WTC11 (cell line): ENCODE results near the gene COL4A5. TPM values are rescaled to one million over a fixed set of nuclear protein-coding genes. Genes with fewer than 3 reads are reported as not detected.

Source experiments
- ATAC-seq: fragments of 200-7000 bp; cut with Tn5 transposase; 2 replicates; pipeline ENCODE4 v1.10.0; 2021; ENCODE audit warnings: mild to moderate bottlenecking, moderate library complexity
- CTCF ChIA-PET: fragments of 300-600 bp; sonication (Branson Sonifier 250); formaldehyde crosslinking; loops from one replicate; lab custom pipeline; 2021; ENCODE audit warnings: antibody characterized with exemption; lab: Charles Lee
- POLR2A ChIA-PET: fragments of 350-600 bp; sonication (Branson Sonifier 250); formaldehyde crosslinking; loops from one replicate; lab custom pipeline; 2021; ENCODE audit warnings: antibody characterized with exemption; lab: Charles Lee
- DNase-seq: peaks from one replicate; pipeline ENCODE4 v3.0.0; 2021; ENCODE audit warnings: low spot score
- H3K27ac Mint-ChIP-seq: 2 replicates; pipeline ENCODE4 v1.8.0; 2021; ENCODE audit warnings: mixed read lengths
- H3K27me3 Mint-ChIP-seq: 2 replicates; pipeline ENCODE4 v1.8.0; 2021; ENCODE audit warnings: low read depth, mild to moderate bottlenecking, moderate library complexity, mixed read lengths
- H3K36me3 Mint-ChIP-seq: 2 replicates; pipeline ENCODE4 v1.8.0; 2021; ENCODE audit warnings: mixed read lengths
- H3K4me1 Mint-ChIP-seq: 2 replicates; pipeline ENCODE4 v1.8.0; 2022; ENCODE audit warnings: mixed read lengths
- H3K4me3 Mint-ChIP-seq: 2 replicates; pipeline ENCODE4 v1.8.0; 2021; ENCODE audit warnings: mild to moderate bottlenecking, moderate library complexity, mixed read lengths
- H3K9me3 Mint-ChIP-seq: 2 replicates; pipeline ENCODE4 v1.8.0; 2021; ENCODE audit warnings: mixed read lengths
- AFF4 ChIP-seq: sonication (generic); formaldehyde crosslinking; IDR thresholded peaks from 2 replicates; pipeline ENCODE4 v1.8.1; 2023; ENCODE audit warnings: mild to moderate bottlenecking, missing genetic modification reagents, borderline replicate concordance
- ATF2 ChIP-seq: sonication (generic); formaldehyde crosslinking; IDR thresholded peaks from 2 replicates; pipeline ENCODE4 v1.8.1; 2022; ENCODE audit warnings: low read depth, missing genetic modification reagents, borderline replicate concordance
- FOXP4 ChIP-seq: sonication (generic); formaldehyde crosslinking; IDR thresholded peaks from 2 replicates; pipeline ENCODE4 v1.8.0; 2022; ENCODE audit warnings: mild to moderate bottlenecking, missing genetic modification reagents
- GABPB1 ChIP-seq: sonication (generic); formaldehyde crosslinking; IDR thresholded peaks from 2 replicates; pipeline ENCODE4 v1.8.1; 2023; ENCODE audit warnings: mild to moderate bottlenecking, missing genetic modification reagents
- GRHL2 ChIP-seq: fragments of 250-450 bp; sonication (Bioruptor Pico); IDR thresholded peaks from 2 replicates; pipeline ENCODE4 v1.8.0; 2022; ENCODE audit warnings: mild to moderate bottlenecking, moderate library complexity; ENCODE audit not compliant: insufficient replicate concordance, severe bottlenecking
- HMGXB4 ChIP-seq: sonication (generic); formaldehyde crosslinking; IDR thresholded peaks from 2 replicates; pipeline ENCODE4 v1.8.1; 2023; ENCODE audit warnings: mild to moderate bottlenecking, moderate library complexity, missing genetic modification reagents
- KAT7 ChIP-seq: sonication (generic); formaldehyde crosslinking; IDR thresholded peaks from 2 replicates; pipeline ENCODE4 v1.8.1; 2023; ENCODE audit warnings: missing genetic modification reagents, mild to moderate bottlenecking, borderline replicate concordance
- NR3C1 ChIP-seq: sonication (generic); formaldehyde crosslinking; conservative IDR thresholded peaks from 2 replicates; pipeline ENCODE4 v1.8.1; 2023; ENCODE audit warnings: low read depth, mild to moderate bottlenecking, missing genetic modification reagents
- OVOL2 ChIP-seq: fragments of 250-450 bp; sonication (Bioruptor Pico); IDR thresholded peaks from 2 replicates; pipeline ENCODE4 v1.9.0; 2021; ENCODE audit warnings: mild to moderate bottlenecking, borderline replicate concordance
- SMAD3 ChIP-seq: sonication (generic); formaldehyde crosslinking; IDR thresholded peaks from 2 replicates; pipeline ENCODE4 v1.8.0; 2022; ENCODE audit warnings: missing genetic modification reagents, mild to moderate bottlenecking, borderline replicate concordance
- SP1 ChIP-seq: sonication (generic); formaldehyde crosslinking; conservative IDR thresholded peaks from 2 replicates; pipeline ENCODE4 v1.8.1; 2022; ENCODE audit warnings: missing genetic modification reagents
- STAT6 ChIP-seq: sonication (generic); formaldehyde crosslinking; conservative IDR thresholded peaks from 2 replicates; pipeline ENCODE4 v1.8.1; 2023; ENCODE audit warnings: mild to moderate bottlenecking, low read depth, missing genetic modification reagents, moderate library complexity
- ZNF121 ChIP-seq: sonication (generic); formaldehyde crosslinking; IDR thresholded peaks from 2 replicates; pipeline ENCODE4 v1.8.0; 2023; ENCODE audit warnings: missing genetic modification reagents
- ZNF416 ChIP-seq: fragments of 250-450 bp; sonication (Bioruptor Pico); IDR thresholded peaks from 2 replicates; pipeline ENCODE4 v1.9.0; 2021; ENCODE audit warnings: mild to moderate bottlenecking, inconsistent platforms
- ZNF423 ChIP-seq: fragments of 250-450 bp; sonication (Bioruptor Pico); IDR thresholded peaks from 2 replicates; pipeline ENCODE4 v2.1.2; 2022; ENCODE audit warnings: mild to moderate bottlenecking, moderate library complexity
- ZNF425 ChIP-seq: fragments of 250-450 bp; sonication (Bioruptor Pico); conservative IDR thresholded peaks from 2 replicates; pipeline ENCODE4 v1.9.0; 2021; ENCODE audit warnings: mild to moderate bottlenecking
- total RNA-seq: library from RNA; stranded (reverse); gene quantifications from 3 replicates; pipeline ENCODE4 v1.2.3, GENCODE V29; 2021

The COL4A5 gene
- total RNA-seq, 1 experiment from 2014 or later, result 30.7 TPM

GRCh38 chrX:108642273-108642628, 202.6 kb downstream of the COL4A5 start (continued):
- no peak for TF ChIP-seq FOXP4 (CRISPR knock-in tag)
- TF ChIP-seq HMGXB4 (CRISPR knock-in tag), result no peak

GRCh38 chrX:108664701-108665100, 225.1 kb downstream of the COL4A5 start:
- ChIA-PET CTCF (no interaction called here), POLR2A (no interaction called here)
- ATAC-seq (no peak), DNase-seq (no peak)
- TF ChIP-seq ZNF416 (CRISPR knock-in tag) (no peak), KAT7 (CRISPR knock-in tag) (no peak), NR3C1 (no peak), SP1 (CRISPR knock-in tag) (no peak), STAT6 (no peak), OVOL2 (CRISPR knock-in tag) (no peak), GRHL2 (no peak), ATF2 (no peak), SMAD3 (no peak), AFF4 (CRISPR knock-in tag) (no peak), ZNF425 (no peak), ZNF423 (CRISPR knock-in tag) (no peak), ZNF121 (no peak), GABPB1 (CRISPR knock-in tag) (no peak)
- H3K27ac Mint-ChIP-seq, result no peak overlapping the region
- no peaks in the 10 kb centered on the region for H3K4me1 Mint-ChIP-seq
- H3K4me3 Mint-ChIP-seq, result no peak overlapping the region
- no peaks in the 10 kb centered on the region for H3K27me3 Mint-ChIP-seq
- H3K36me3 Mint-ChIP-seq, result peaks cover 7% of the 10 kb centered on the region; the same call in 1 of the 2 replicates
- H3K9me3 Mint-ChIP-seq, result peaks cover 5% of the 10 kb centered on the region; the same call in 1 of the 2 replicates
